ENCODE data around the gene MAD1L1.

The MAD1L1 gene

GRCh38 chr7:2259480-2259879 lies 26.7 kb upstream of the MAD1L1 start:
- Histone ChIP-seq H3K4me3 (ENCODE audit: severe bottlenecking) (no peak overlapping the region), H3K4me1 (ENCODE audit: insufficient read depth, poor library complexity, severe bottlenecking) (no peaks in the 10 kb centered on the region), H3K27me3 (ENCODE audit: insufficient read depth, poor library complexity, severe bottlenecking) (no peaks in the 10 kb centered on the region), H3K27ac (ENCODE audit: poor library complexity, severe bottlenecking) (no peak overlapping the region), H3K9me3 (ENCODE audit: severe bottlenecking) (no peaks in the 10 kb centered on the region), H3K36me3 (ENCODE audit: low read depth) (peaks cover 4% of the 10 kb centered on the region; the same call in 1 of the 2 replicates)
- DNase-seq (ENCODE audit: low spot score) (no peak), ATAC-seq (ENCODE audit: low read depth) (no peak)
- TF ChIP-seq CTCF (IDR thresholded peaks at IDR 0.05; ENCODE audit: poor library complexity, severe bottlenecking), result no peak

DNA sequence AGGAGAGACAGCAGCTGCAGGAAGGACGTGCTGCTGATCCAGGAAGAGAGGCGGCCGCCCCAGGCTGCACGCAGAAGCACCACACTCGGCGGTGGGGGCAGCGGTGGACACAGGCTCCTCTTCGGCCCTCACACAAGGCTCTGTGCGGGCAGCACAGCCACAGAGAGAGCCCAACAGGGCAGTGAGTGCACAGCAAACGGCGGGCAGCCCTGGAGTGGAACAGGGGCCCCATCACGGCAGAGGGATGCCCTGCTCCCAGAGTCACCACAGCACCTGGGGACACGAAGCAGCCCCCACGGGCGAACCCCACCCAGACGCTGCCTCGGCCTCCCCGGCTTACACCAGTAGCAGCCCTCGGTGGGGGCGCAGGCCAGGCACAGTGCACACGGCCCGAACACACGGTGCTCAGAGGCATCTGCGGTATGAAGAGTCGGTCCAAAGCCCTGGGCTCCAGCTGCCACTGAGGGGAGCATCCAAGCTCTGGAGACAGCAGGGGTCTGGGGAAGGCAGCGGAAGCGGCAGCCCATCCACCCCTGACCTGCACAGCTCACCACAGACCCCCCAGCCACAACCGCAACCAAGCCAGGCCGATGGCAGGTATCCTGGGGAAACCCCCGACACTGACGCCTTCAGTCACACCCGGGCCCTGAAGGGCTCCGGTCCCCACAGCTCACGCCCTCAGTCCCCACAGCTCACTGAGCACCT lies 26.1 kb upstream of the MAD1L1 start:
- Histone ChIP-seq H3K27me3 (ENCODE audit: insufficient read depth, poor library complexity, severe bottlenecking) (no peaks in the 10 kb centered on the region), H3K27ac (ENCODE audit: poor library complexity, severe bottlenecking) (no peak overlapping the region), H3K9me3 (ENCODE audit: severe bottlenecking) (no peaks in the 10 kb centered on the region), H3K4me3 (ENCODE audit: severe bottlenecking) (no peak overlapping the region), H3K36me3 (ENCODE audit: low read depth) (peaks cover 4% of the 10 kb centered on the region; the same call in 1 of the 2 replicates), H3K4me1 (ENCODE audit: insufficient read depth, poor library complexity, severe bottlenecking) (no peaks in the 10 kb centered on the region)
- ATAC-seq (ENCODE audit: low read depth) (no peak), DNase-seq (ENCODE audit: low spot score) (no peak)
- no peak for TF ChIP-seq CTCF (IDR thresholded peaks at IDR 0.05; ENCODE audit: poor library complexity, severe bottlenecking)

GRCh38 chr7:2257651-2258050 lies 24.9 kb upstream of the MAD1L1 start:
- no peak for TF ChIP-seq CTCF (IDR thresholded peaks at IDR 0.05; ENCODE audit: poor library complexity, severe bottlenecking)
- Histone ChIP-seq H3K27ac (ENCODE audit: poor library complexity, severe bottlenecking) (no peak overlapping the region), H3K27me3 (ENCODE audit: insufficient read depth, poor library complexity, severe bottlenecking) (no peaks in the 10 kb centered on the region), H3K4me3 (ENCODE audit: severe bottlenecking) (no peak overlapping the region), H3K36me3 (ENCODE audit: low read depth) (no peaks in the 10 kb centered on the region), H3K4me1 (ENCODE audit: insufficient read depth, poor library complexity, severe bottlenecking) (no peaks in the 10 kb centered on the region), H3K9me3 (ENCODE audit: severe bottlenecking) (no peaks in the 10 kb centered on the region)
- no peak for DNase-seq (ENCODE audit: low spot score)
- ATAC-seq (ENCODE audit: low read depth), result no peak

DNA sequence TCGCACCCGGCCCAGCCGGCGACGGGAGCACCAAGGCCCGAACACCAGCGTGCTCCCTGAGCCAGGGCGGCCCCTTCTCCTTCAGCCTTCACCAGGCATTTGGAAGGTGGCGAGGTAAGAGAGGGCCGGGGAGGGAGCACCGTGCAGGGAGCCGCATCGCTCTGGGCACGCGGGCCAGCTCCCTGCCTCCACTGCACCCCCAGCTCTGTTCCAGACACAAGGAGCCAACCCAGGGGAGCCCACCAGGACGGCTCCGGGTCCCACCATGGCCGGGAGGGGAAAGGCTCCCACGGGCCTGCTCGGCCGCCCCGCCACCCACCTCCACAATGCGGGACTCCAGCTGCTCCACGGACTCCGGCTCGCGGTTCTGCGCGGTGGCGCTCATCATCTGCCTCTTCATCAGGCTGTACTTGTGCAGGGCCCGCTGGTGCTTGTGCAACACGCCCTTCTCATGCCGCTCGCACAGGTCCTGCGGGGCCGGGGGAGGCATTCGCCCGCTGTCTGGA lies 24.4 kb upstream of the MAD1L1 start:
- no peak for ATAC-seq (ENCODE audit: low read depth)
- Histone ChIP-seq H3K36me3 (ENCODE audit: low read depth) (no peaks in the 10 kb centered on the region), H3K27me3 (ENCODE audit: insufficient read depth, poor library complexity, severe bottlenecking) (no peaks in the 10 kb centered on the region), H3K4me3 (ENCODE audit: severe bottlenecking) (no peak overlapping the region), H3K4me1 (ENCODE audit: insufficient read depth, poor library complexity, severe bottlenecking) (no peaks in the 10 kb centered on the region), H3K9me3 (ENCODE audit: severe bottlenecking) (no peaks in the 10 kb centered on the region), H3K27ac (ENCODE audit: poor library complexity, severe bottlenecking) (no peak overlapping the region)
- no peak for DNase-seq (ENCODE audit: low spot score)
- no peak for TF ChIP-seq CTCF (IDR thresholded peaks at IDR 0.05; ENCODE audit: poor library complexity, severe bottlenecking)

Measured in RWPE2 (cell line).